ENCODE data around the gene TMPRSS9. TPM values are rescaled to one million over a fixed set of nuclear protein-coding genes. Genes with fewer than 3 reads are reported as not detected.

Gene TMPRSS9
- total and polyA plus RNA-seq, 4 donors, result 0.05 to 0.37 (median 0.09) TPM; not detected in 1

DNA sequence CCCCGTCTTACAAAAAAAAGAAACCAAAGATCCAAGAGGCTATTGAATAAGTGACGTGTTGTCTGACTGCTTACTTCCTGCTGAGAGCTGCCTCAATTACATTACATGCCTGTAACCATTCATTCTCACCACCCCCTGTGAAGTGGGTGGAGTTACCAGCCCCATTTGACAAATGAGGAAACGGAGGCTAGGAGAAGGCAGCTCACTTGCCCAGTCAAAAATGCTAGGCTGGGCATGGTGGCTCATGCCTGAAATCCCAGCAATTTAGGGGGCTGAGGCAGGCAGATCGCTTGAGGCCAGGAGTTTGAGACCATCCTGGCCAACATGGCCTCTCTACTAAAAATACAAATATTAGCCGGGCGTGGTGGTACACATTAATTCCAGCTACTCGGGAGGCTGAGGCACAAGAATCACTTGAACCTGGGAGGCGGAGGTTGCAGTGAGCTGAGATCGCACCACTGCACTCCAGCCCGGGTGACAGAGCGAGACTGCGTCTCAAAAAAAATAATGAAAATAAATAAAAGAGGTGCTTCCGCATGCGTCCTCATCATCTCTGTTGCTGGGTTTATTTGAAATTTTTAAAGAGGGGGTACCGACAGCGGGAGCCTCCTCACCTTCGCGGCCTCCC is 32.2 kb upstream of the TMPRSS9 start:
- peaks cover 0 to 22% (median 5%) of the 10 kb centered on the region in 4 donors for H3K36me3 ChIP-seq (ENCODE audit: control insufficient read depth in 4 of 4, insufficient read depth in 4 of 4, low read length in 4 of 4)
- H3K9ac ChIP-seq (ENCODE audit: insufficient read depth in 1 of 2, low read length in 2 of 2), result peak overlapping the region; percentile 39 to 46
- peak overlapping the region; percentile 93 for H3K4me3 ChIP-seq
- DNase-seq (peak; percentile 52 to 68 (median 64)), ATAC-seq (ENCODE audit: insufficient read depth, low FRiP score) (peak; percentile 82)
- no peaks in the 10 kb centered on the region for H3K9me3 ChIP-seq (ENCODE audit: control insufficient read depth in 4 of 4, insufficient read depth in 3 of 4, low read length in 3 of 4)
- H3K27me3 ChIP-seq (ENCODE audit: control insufficient read depth in 3 of 3, insufficient read depth in 3 of 3, low read length in 2 of 3), result no peaks in the 10 kb centered on the region
- 0 to 1% methylated on average over 18 of the region's 18 CpGs for WGBS, 2 donors
- H3K27ac ChIP-seq (ENCODE audit: low read depth in 1 of 2, low read length in 1 of 2), result peak overlapping the region; percentile 69 to 86
- H3K4me1 ChIP-seq (ENCODE audit: control insufficient read depth in 5 of 5, insufficient read depth in 5 of 5, low read length in 5 of 5), result peaks cover 0 to 37% (median 14%) of the 10 kb centered on the region in 5 donors
- TF ChIP-seq, protein P1, sequence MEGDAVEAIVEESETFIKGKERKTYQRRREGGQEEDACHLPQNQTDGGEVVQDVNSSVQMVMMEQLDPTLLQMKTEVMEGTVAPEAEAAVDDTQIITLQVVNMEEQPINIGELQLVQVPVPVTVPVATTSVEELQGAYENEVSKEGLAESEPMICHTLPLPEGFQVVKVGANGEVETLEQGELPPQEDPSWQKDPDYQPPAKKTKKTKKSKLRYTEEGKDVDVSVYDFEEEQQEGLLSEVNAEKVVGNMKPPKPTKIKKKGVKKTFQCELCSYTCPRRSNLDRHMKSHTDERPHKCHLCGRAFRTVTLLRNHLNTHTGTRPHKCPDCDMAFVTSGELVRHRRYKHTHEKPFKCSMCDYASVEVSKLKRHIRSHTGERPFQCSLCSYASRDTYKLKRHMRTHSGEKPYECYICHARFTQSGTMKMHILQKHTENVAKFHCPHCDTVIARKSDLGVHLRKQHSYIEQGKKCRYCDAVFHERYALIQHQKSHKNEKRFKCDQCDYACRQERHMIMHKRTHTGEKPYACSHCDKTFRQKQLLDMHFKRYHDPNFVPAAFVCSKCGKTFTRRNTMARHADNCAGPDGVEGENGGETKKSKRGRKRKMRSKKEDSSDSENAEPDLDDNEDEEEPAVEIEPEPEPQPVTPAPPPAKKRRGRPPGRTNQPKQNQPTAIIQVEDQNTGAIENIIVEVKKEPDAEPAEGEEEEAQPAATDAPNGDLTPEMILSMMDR (IDR thresholded peaks at IDR 0.05; ENCODE audit: control extremely low read depth, extremely low read depth), result no peak

DNA sequence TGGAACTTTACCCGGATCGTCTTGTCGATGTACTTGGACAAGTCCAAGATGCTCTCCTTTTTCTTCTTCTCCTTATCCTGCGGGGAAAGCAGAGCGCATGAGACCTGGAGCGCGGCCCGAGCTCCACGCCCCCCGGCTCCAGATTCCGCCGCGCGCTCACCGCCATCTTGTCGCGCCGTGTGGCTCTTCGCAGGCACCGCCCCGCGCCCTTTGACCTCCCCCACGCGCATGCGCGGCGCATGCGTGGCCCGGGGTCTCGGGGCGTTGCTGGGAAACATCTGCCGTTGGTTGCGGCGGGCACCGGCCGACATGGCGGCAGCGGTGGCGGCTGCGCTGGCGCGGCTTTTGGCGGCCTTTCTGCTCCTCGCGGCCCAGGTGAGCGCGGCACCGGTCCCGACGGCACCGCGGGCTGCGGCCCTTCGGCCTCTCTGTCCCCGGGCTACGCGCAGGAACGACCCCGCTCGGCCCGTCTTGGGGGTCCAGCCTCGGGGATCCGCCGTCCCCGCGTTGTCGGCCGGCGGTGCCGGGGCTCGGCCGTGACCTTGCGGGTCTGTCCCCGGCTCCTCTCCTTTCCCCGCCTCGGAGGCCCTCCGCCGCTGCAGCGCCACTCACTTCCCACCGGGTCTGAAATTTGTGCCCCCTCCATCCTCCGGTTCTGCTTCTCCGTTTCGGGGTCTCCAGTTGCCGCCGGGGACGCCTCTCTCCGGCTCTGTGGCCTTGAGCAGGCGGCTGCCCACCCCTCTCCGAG is 31.5 kb upstream of the TMPRSS9 start, which contains the start of the genes LSM7 and SPPL2B:
LSM7 (minus strand) TSS at position 186 of the 748 bp plus-strand sequence; CDS start at position 166, 20 bp downstream.
SPPL2B (plus strand) TSS at position 284 of the 748 bp plus-strand sequence; CDS start at position 310, 26 bp downstream.
- Histone ChIP-seq H3K9me3 (ENCODE audit: control insufficient read depth in 4 of 4, insufficient read depth in 3 of 4, low read length in 3 of 4) (no peaks in the 10 kb centered on the region), H3K36me3 (ENCODE audit: control insufficient read depth in 4 of 4, insufficient read depth in 4 of 4, low read length in 4 of 4) (peaks cover 0 to 15% (median 5%) of the 10 kb centered on the region in 4 donors), H3K4me1 (ENCODE audit: control insufficient read depth in 5 of 5, insufficient read depth in 5 of 5, low read length in 5 of 5) (peaks cover 0 to 37% (median 18%) of the 10 kb centered on the region in 5 donors), H3K27ac (ENCODE audit: low read depth in 1 of 2, low read length in 1 of 2) (peak within 1 kb of the TSS; percentile 69 to 86), H3K4me3 (peak within 1 kb of the TSS; percentile 93), H3K27me3 (ENCODE audit: control insufficient read depth in 3 of 3, insufficient read depth in 3 of 3, low read length in 2 of 3) (no peaks in the 10 kb centered on the region), H3K9ac (ENCODE audit: insufficient read depth in 1 of 2, low read length in 2 of 2) (peak within 1 kb of the TSS; percentile 39 to 46)
- WGBS, 2 donors, result 0% methylated on average over 83 to 89 of the region's 89 CpGs
- TF ChIP-seq, protein P1 (IDR thresholded peaks at IDR 0.05; ENCODE audit: control extremely low read depth, extremely low read depth), result no peak
- peak; percentile 91 for ATAC-seq (ENCODE audit: insufficient read depth, low FRiP score)
- peak; percentile 92 to 96 (median 92) for DNase-seq

DNA sequence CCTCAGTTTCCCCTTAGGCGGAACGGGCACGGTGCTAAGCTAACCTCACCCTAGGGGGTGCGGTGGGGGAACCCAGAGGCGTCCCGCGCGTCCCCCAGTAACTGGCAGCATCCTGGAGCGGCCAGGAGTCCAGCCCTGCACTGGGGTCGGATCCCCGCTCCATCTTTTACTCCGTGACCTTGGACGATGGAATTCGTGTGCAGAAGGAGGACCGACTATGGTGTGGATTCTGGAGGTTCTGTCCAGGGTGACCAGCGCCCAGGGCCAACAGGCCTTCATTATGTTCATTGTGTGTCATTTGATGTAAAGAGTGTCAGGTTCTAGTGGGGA is 31.0 kb upstream of the TMPRSS9 start:
- Histone ChIP-seq H3K27me3 (ENCODE audit: control insufficient read depth in 3 of 3, insufficient read depth in 3 of 3, low read length in 2 of 3) (no peaks in the 10 kb centered on the region), H3K4me1 (ENCODE audit: control insufficient read depth in 5 of 5, insufficient read depth in 5 of 5, low read length in 5 of 5) (peaks cover 0 to 37% (median 18%) of the 10 kb centered on the region in 5 donors), H3K36me3 (ENCODE audit: control insufficient read depth in 4 of 4, insufficient read depth in 4 of 4, low read length in 4 of 4) (peaks cover 0 to 10% (median 5%) of the 10 kb centered on the region in 4 donors), H3K27ac (ENCODE audit: low read depth in 1 of 2, low read length in 1 of 2) (peak overlapping the region in 1 of 2 donors; percentile 86), H3K9ac (ENCODE audit: insufficient read depth in 1 of 2, low read length in 2 of 2) (peak overlapping the region; percentile 37 to 46), H3K9me3 (ENCODE audit: control insufficient read depth in 4 of 4, insufficient read depth in 3 of 4, low read length in 3 of 4) (no peaks in the 10 kb centered on the region), H3K4me3 (peak overlapping the region; percentile 93)
- no peak for ATAC-seq (ENCODE audit: insufficient read depth, low FRiP score)
- TF ChIP-seq, protein P1 (IDR thresholded peaks at IDR 0.05; ENCODE audit: control extremely low read depth, extremely low read depth), result no peak
- DNase-seq, result no peak
- WGBS, 2 donors, result 4 to 6% methylated on average over 16 of the region's 16 CpGs
